Sigmoid colon (tissue), 4 donors: ENCODE data around the gene POLE2.

Source experiments
- CTCF ChIP-seq, 4 experiments: fragments of 450-650 bp in 3 of 4; fragments of 200-600 bp in 1 of 4; IDR thresholded peaks; one replicate each; pipeline ENCODE4 v1.5.1; 2016 to 2019; ENCODE audit warnings: antibody characterized with exemption in 4 of 4, mild to moderate bottlenecking in 3 of 4, moderate library complexity in 2 of 4
- EP300 ChIP-seq, 4 donors: sonication (generic); formaldehyde crosslinking; IDR thresholded peaks; one replicate each; pipeline ENCODE4 v1.6.1; 2017; ENCODE audit warnings: antibody characterized with exemption in 4 of 4
- POLR2A ChIP-seq, 2 donors: fragments of 450-650 bp; IDR thresholded peaks; one replicate each; pipeline ENCODE4 v1.6.1; 2016; ENCODE audit warnings: antibody characterized with exemption in 2 of 2, mild to moderate bottlenecking in 2 of 2, moderate library complexity in 2 of 2
- POLR2AphosphoS5 ChIP-seq, 4 donors: sonication (generic); formaldehyde crosslinking; IDR thresholded peaks; one replicate each; pipeline ENCODE4 v1.6.1; 2017; ENCODE audit warnings: antibody characterized with exemption in 4 of 4

- TF ChIP-seq CTCF (IDR thresholded peaks at IDR 0.05) (no peak), EP300 (IDR thresholded peaks at IDR 0.05) (no peak), POLR2A (IDR thresholded peaks at IDR 0.05) (no peak), POLR2AphosphoS5 (IDR thresholded peaks at IDR 0.05) (no peak)
Observed at GRCh38 chr14:49727171-49727570, 39.2 kb upstream of the POLE2 start.
